Measurements from ENCODE around the gene MUC22.
"Not testable (repeated sequence)": the region's sequence is repeated elsewhere in the genome, so short reads cannot be mapped to it uniquely, and the experiment has no call there.

Gene MUC22

DNA sequence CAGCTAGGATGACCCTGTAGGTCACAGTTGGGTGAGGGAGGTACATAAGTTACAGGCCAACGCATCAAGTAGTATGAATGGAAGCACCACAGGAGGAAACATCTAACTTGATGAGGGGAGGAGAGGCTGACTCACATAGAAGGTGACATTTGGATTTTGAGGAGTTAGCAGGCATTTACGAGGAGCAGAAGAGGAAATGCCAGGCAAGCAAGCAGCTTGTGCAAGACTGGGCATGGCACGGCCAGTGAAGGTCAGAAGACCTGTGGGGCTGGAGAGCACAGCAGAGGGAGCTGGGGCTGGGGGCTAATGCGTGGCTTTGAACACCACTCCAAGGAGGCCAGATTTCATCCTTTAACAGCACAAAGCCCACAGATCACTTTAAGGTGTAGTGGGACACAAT is 37.8 kb downstream of the MUC22 start:
- no peak for TF ChIP-seq POLR2A (IDR thresholded peaks at IDR 0.05; ENCODE audit: low read depth, low read length)
- no peak for TF ChIP-seq PAX5 (IDR thresholded peaks at IDR 0.05; ENCODE audit: insufficient read depth, low read length, severe bottlenecking)
- no peak for TF ChIP-seq TAF1 (IDR thresholded peaks at IDR 0.05; ENCODE audit: low read depth, low read length)
- TF ChIP-seq POLR2AphosphoS5 (IDR thresholded peaks at IDR 0.05; ENCODE audit: low read depth, low read length) = no peak
- no peak for FAIRE-seq
- no peak for DNase-seq (ENCODE audit: insufficient read length, low spot score)

DNA sequence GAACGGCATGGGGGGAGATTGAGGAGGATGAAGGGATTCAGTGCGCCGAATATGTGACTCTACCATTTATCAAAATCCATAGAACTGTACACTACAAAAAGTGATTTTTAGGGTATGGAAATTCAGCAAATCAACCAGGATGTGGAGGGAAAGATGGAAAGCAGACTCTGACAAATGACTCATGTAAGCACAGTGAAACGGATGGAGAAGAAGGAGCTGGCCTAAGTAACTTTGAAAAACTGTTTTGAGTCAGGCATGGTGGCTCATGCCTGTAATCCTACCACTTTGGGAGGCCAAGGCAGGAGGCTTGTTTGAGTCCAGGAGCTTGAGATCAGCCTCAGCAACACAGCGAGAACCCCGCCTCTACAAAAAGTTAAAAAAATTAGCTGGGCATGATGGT is 39.2 kb downstream of the MUC22 start:
- DNase-seq (ENCODE audit: insufficient read length, low spot score) = no peak
- no peak for FAIRE-seq
- no peak for TF ChIP-seq POLR2A (IDR thresholded peaks at IDR 0.05; ENCODE audit: low read depth, low read length)
- TF ChIP-seq POU2F2 (IDR thresholded peaks at IDR 0.05; ENCODE audit: low read depth, low read length) = no peak
- TF ChIP-seq SPI1 (IDR thresholded peaks at IDR 0.05; ENCODE audit: low read depth, low read length) = no peak
- no peak for TF ChIP-seq PAX5 (IDR thresholded peaks at IDR 0.05; ENCODE audit: insufficient read depth, low read length, severe bottlenecking)
- TF ChIP-seq POLR2AphosphoS5 (IDR thresholded peaks at IDR 0.05; ENCODE audit: low read depth, low read length) = no peak
- TF ChIP-seq TAF1 (IDR thresholded peaks at IDR 0.05; ENCODE audit: low read depth, low read length) = no peak

DNA sequence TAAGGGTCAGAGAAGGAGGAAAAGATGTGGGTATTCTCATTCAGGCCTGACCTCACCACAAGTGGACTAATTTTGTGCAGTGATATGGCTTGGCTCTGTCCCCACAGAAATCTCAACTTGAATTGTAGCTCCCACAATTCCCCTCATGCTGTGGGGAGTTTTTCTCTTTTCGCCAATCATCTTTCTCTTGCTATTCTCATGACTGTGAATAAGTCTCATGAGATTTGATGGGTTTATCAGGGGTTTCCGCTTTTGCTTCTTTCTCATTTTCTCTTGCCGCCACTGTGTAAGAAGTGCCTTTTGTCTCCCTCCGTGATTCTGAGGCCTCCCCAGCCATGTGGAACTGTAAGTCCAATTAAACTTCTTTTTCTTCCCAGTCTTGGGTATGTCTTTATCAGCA is 42.9 kb downstream of the MUC22 start:
- not testable (repeated sequence) for DNase-seq (ENCODE audit: insufficient read length, low spot score); FAIRE-seq
- TF ChIP-seq TAF1 (IDR thresholded peaks at IDR 0.05; ENCODE audit: low read depth, low read length) = 0 out of 2 replicates have a peak, but pooled peaks have one; percentile 26

DNA sequence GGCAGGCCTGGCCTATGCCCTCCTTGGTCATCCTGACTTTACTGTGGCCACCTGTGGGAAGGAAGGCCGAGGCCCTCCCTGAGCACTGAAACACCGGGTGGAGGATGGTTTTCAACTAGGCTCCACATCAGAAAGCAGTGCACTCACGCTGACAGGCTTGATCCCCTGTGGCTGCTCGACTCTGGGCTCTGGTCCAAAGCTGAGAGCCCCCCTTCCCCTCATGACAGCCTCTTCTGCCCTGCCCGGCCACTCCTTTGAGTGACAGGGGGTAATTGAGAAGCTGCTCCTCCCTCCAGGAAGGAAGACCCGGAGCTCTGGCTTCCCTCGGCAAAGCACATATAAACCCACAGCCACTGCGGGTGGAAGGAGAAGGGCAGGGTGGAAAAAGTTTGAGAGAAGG is 43.6 kb downstream of the MUC22 start:
- FAIRE-seq = no peak
- DNase-seq (ENCODE audit: insufficient read length, low spot score) = no peak
- TF ChIP-seq POU2F2 (IDR thresholded peaks at IDR 0.05; ENCODE audit: low read depth, low read length) (no peak), POLR2AphosphoS5 (IDR thresholded peaks at IDR 0.05; ENCODE audit: low read depth, low read length) (no peak), SPI1 (IDR thresholded peaks at IDR 0.05; ENCODE audit: low read depth, low read length) (no peak), POLR2A (IDR thresholded peaks at IDR 0.05; ENCODE audit: low read depth, low read length) (no peak)

DNA sequence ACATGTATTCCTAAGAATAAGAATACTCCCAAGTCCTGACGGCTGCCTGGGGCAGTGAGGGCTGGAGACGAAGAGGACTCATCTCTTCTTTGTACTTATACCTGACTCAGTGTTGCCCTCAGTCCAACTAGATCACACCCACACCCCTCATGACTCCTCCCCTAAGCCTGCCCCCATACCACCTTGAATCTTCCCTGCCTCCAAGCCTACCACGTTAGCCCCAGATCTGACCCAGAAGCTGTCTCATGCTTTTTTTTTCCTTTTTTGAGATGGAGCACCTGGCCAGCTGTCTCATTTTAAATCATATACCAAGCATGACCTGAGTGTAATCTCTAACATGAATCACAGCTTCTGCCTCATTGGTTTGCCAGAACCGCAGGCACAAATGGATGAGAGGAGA is 45.2 kb downstream of the MUC22 start:
- DNase-seq (ENCODE audit: insufficient read length, low spot score) (no peak), FAIRE-seq (no peak)
- TF ChIP-seq POU2F2 (IDR thresholded peaks at IDR 0.05; ENCODE audit: low read depth, low read length) (no peak), TAF1 (IDR thresholded peaks at IDR 0.05; ENCODE audit: low read depth, low read length) (no peak), SPI1 (IDR thresholded peaks at IDR 0.05; ENCODE audit: low read depth, low read length) (no peak), PAX5 (IDR thresholded peaks at IDR 0.05; ENCODE audit: insufficient read depth, low read length, severe bottlenecking) (no peak), POLR2AphosphoS5 (IDR thresholded peaks at IDR 0.05; ENCODE audit: low read depth, low read length) (no peak), POLR2A (IDR thresholded peaks at IDR 0.05; ENCODE audit: low read depth, low read length) (no peak)

DNA sequence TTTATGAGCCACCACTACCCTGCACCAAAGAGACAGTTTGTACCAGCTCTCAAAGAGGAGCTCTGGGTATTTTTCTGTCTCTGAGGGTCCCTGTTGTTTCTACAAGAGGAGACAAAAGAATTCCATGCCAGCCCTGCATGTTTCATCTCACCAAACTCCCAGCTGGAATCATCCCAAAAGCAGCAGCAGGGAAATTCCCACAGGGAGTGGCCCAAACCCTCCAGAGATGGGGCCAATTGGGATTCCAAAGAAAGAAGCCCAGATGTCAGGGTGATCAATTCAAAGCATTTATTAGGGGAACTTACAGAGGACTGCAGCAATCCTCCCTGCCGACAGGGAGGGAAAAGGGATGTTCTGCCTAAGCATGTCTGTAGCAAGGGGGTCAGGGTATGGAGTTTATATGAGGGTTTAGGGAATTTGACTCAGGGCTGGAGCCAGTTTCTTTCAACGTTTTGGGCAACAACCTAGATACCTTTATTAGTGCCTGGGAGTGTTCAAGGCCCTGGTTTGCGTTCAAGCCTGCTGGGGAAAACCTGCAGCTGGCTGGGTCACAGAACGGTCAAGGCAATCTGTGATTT is 47.2 kb downstream of the MUC22 start:
- DNase-seq (ENCODE audit: insufficient read length, low spot score) (no peak), FAIRE-seq (no peak)
- no peak for TF ChIP-seq POLR2AphosphoS5 (IDR thresholded peaks at IDR 0.05; ENCODE audit: low read depth, low read length)

DNA sequence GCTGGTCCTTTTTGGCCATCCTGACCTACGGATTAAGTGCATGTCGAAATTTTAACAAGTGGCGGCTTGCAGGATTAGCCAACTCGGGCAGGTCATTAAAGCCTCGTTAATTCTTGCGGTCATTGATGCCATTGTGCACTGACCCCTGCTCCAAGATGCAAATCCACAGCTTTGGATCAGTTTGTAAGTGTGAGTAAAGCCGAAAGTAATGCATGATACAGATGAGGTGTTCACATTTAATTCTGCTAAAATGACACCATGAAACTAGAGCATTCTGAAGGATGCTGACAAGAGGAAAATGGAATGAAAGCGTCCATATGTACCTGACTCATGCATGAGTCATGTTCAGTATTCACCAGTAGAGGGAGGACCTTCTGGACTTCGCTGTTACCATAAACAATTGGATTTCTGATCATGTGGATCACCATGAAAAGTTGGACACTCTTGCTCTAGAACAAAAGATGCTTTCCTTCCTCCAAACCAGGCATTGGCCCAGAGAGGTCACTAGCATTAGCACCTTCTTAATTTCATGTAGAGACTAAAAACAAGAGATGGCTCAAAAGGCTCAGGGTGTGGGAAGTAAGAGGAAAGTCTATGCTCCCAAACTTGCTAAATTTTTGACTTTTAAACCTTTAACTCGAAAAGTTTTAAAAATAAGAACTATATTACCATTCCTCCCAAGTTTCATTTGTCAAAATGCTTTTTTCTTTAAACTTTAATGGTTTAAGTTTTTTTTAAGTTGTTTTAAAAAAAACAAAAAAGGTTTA is 48.0 kb downstream of the MUC22 start:
- DNase-seq (ENCODE audit: insufficient read length, low spot score) (no peak), FAIRE-seq (peak; percentile 76)
- TF ChIP-seq SPI1 (IDR thresholded peaks at IDR 0.05; ENCODE audit: low read depth, low read length) (no peak), PAX5 (IDR thresholded peaks at IDR 0.05; ENCODE audit: insufficient read depth, low read length, severe bottlenecking) (no peak), POLR2AphosphoS5 (IDR thresholded peaks at IDR 0.05; ENCODE audit: low read depth, low read length) (no peak), POU2F2 (IDR thresholded peaks at IDR 0.05; ENCODE audit: low read depth, low read length) (no peak), TAF1 (IDR thresholded peaks at IDR 0.05; ENCODE audit: low read depth, low read length) (no peak), POLR2A (IDR thresholded peaks at IDR 0.05; ENCODE audit: low read depth, low read length) (no peak)

DNA sequence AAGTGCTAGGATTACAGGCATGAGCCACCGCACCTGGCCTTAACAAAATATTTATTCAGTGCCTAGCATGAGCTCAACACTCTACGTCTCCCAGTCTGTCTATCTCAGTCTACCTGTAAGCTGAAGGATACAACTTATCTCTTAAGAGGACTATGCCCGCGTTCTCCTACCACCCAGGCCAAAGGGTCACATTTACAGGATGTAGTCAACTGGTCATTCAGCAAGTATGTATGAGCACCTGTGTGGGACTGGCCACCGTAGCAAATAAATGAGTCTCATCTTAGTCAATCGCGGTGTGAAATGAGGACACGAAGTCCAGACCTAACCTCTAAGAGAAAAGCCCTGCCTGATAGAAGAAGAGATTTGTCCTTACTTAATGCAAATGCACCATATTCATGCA is 49.9 kb downstream of the MUC22 start:
- DNase-seq (ENCODE audit: insufficient read length, low spot score) (no peak), FAIRE-seq (no peak)
- TF ChIP-seq TAF1 (IDR thresholded peaks at IDR 0.05; ENCODE audit: low read depth, low read length) (no peak), PAX5 (IDR thresholded peaks at IDR 0.05; ENCODE audit: insufficient read depth, low read length, severe bottlenecking) (no peak), POU2F2 (IDR thresholded peaks at IDR 0.05; ENCODE audit: low read depth, low read length) (no peak), POLR2A (IDR thresholded peaks at IDR 0.05; ENCODE audit: low read depth, low read length) (no peak), SPI1 (IDR thresholded peaks at IDR 0.05; ENCODE audit: low read depth, low read length) (no peak), POLR2AphosphoS5 (IDR thresholded peaks at IDR 0.05; ENCODE audit: low read depth, low read length) (no peak)

DNA sequence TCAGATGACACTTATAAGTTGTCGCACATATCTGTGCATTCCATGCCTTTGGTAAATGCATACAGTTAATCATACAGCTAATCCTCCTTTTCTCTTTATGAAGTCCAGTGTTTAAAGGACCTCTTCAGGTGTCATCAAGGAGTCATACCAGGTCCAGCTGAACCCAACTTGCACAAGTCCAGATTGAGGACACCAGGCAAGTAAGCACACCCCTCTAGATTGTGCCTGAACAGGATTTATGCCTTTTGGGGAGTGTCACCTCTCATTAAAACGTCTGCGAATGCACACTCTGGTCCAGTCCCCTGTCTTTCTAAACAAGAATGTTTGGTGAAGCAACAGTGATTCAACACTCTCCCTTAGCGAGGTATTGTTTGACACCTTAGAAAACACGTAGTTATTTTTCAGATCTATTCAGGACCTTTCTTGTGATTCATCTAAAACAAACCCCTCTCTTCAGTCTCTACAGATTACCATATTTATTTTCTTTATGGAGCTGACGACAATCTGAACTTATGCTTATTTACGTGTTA is 53.7 kb downstream of the MUC22 start:
- no peak for FAIRE-seq
- DNase-seq (ENCODE audit: insufficient read length, low spot score) = no peak
- TF ChIP-seq SPI1 (IDR thresholded peaks at IDR 0.05; ENCODE audit: low read depth, low read length) (no peak), POLR2A (IDR thresholded peaks at IDR 0.05; ENCODE audit: low read depth, low read length) (no peak), PAX5 (IDR thresholded peaks at IDR 0.05; ENCODE audit: insufficient read depth, low read length, severe bottlenecking) (no peak), POLR2AphosphoS5 (IDR thresholded peaks at IDR 0.05; ENCODE audit: low read depth, low read length) (no peak), POU2F2 (IDR thresholded peaks at IDR 0.05; ENCODE audit: low read depth, low read length) (no peak), TAF1 (IDR thresholded peaks at IDR 0.05; ENCODE audit: low read depth, low read length) (no peak)

DNA sequence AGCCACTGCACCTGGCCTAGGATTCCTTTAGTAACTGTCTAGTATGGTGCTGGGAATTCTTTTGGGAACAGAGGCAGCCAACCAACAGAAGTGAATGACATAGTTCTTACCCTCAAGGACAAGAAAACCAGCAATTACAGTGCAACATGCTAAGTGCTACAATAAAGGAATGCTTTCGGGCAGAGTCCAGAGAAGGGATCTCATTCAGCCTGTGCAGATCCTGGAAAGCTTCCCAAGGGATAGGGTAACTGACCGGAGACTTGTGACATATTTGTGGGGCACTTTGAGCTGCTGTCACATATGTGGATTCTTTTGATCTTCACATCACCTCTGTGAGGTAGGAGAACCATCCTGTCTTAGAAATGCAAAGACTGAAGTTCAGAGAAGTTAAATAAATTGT is 55.3 kb downstream of the MUC22 start:
- TF ChIP-seq TAF1 (IDR thresholded peaks at IDR 0.05; ENCODE audit: low read depth, low read length) = no peak
- TF ChIP-seq POU2F2 (IDR thresholded peaks at IDR 0.05; ENCODE audit: low read depth, low read length) = no peak
- no peak for TF ChIP-seq POLR2A (IDR thresholded peaks at IDR 0.05; ENCODE audit: low read depth, low read length)
- no peak for TF ChIP-seq SPI1 (IDR thresholded peaks at IDR 0.05; ENCODE audit: low read depth, low read length)
- TF ChIP-seq PAX5 (IDR thresholded peaks at IDR 0.05; ENCODE audit: insufficient read depth, low read length, severe bottlenecking) = no peak
- no peak for TF ChIP-seq POLR2AphosphoS5 (IDR thresholded peaks at IDR 0.05; ENCODE audit: low read depth, low read length)
- DNase-seq (ENCODE audit: insufficient read length, low spot score) (no peak), FAIRE-seq (no peak)

DNA sequence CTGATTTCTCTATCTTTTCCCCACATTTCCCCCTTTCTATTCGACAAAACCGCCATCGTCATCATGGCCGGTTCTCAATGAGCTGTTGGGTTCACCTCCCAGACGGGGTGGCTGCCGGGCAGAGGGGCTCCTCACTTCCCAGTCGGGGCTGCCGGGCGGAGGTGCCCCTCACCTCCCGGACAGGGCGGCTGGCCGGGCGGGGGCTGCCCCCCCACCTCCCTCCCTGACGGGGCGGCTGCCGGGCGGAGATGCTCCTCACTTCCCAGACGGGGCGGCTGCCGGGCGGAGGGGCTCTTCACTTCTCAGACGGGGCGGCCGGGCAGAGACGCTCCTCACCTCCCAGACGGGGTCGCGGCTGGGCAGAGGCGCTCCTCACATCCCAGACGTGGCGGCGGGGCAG is 56.8 kb downstream of the MUC22 start:
- FAIRE-seq; DNase-seq (ENCODE audit: insufficient read length, low spot score): not testable (repeated sequence)

DNA sequence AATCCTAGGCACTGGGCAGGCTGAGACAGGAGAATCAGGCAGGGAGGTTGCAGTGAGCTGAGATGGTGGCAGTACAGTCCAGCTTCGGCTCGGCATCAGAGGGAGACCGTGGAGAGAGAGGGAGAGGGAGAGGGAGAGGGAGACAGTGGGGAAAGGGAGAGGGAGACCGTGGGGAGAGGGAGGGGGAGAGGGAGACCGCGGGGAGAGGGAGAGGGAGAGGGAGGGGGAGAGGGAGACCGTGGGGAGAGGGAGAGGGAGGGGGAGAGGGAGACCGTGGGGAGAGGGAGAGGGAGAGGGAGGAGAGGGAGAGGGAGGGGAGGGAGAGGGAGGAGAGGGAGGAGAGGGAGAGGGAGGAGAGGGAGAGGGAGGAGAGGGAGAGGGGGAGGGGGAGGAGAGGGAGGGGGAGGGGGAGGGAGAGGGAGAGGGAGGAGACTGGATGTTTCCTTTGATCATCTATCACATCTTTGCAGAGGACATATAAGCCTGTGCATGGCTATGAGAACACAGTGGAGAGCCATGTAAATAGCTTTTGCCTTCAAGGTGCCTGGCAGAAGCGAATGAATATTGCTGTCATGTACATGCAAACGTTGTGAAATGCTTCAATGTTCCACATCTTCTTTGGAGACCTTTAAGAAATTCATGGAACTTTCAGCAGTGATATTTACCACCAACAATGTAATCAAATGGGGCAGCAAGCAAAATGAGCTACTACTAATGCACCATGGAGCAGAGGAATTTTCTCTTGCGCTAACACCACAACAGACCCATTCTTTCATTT is 57.8 kb downstream of the MUC22 start:
- FAIRE-seq; DNase-seq (ENCODE audit: insufficient read length, low spot score): not testable (repeated sequence)

All from GM12891 (cell line).